ENCODE results near the gene OGFOD1. TPM values are rescaled to one million over a fixed set of nuclear protein-coding genes. Genes with fewer than 3 reads are reported as not detected.
A peak's percentile ranks its signal among the peaks of the same experiment; 100 is the strongest.

OGFOD1 gene
- total and polyA plus RNA-seq, 9 of the 15 experiments (the other 6 are each of a cell fraction or from before 2014, with no cell fraction given): 60.4 to 134 (median 85.8) TPM

DNA sequence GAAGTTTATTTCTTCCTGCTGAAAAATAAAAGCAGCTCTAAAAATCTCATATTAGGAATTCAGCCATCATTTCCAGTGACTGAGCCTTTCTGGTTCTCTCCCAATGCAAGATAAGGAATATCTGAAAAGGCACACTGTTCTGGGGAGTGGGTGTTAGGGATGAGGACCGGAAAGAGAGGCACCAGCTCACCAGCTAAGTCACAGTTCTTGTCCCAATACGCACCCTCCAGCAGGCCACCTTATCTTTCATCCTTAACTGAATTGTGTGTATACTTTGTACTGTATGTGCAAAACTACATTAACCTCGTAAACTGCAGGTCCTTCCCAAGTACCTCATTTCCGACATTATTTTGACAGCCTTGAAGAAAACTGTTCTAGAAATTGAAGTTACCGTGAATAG, 37.0 kb upstream of the OGFOD1 start (continued):
- TF ChIP-seq KAT7 (CRISPR knock-in tag; IDR thresholded peaks at IDR 0.05; ENCODE audit: borderline replicate concordance): no peak
- no peak for TF ChIP-seq CREBBP (IDR thresholded peaks at IDR 0.05; ENCODE audit: low read depth, low read length)
- TF ChIP-seq CREM (IDR thresholded peaks at IDR 0.05; ENCODE audit: low read depth): peak; percentile 52; the same call in 1 of the 2 replicates
- TF ChIP-seq ZNF79 (CRISPR knock-in tag; IDR thresholded peaks at IDR 0.05; ENCODE audit: low read depth): no peak
- peak; percentile 40; the same call in 1 of the 2 replicates for TF ChIP-seq STAT5A (IDR thresholded peaks at IDR 0.05; ENCODE audit: borderline replicate concordance, low read length)
- TF ChIP-seq, protein P1, sequence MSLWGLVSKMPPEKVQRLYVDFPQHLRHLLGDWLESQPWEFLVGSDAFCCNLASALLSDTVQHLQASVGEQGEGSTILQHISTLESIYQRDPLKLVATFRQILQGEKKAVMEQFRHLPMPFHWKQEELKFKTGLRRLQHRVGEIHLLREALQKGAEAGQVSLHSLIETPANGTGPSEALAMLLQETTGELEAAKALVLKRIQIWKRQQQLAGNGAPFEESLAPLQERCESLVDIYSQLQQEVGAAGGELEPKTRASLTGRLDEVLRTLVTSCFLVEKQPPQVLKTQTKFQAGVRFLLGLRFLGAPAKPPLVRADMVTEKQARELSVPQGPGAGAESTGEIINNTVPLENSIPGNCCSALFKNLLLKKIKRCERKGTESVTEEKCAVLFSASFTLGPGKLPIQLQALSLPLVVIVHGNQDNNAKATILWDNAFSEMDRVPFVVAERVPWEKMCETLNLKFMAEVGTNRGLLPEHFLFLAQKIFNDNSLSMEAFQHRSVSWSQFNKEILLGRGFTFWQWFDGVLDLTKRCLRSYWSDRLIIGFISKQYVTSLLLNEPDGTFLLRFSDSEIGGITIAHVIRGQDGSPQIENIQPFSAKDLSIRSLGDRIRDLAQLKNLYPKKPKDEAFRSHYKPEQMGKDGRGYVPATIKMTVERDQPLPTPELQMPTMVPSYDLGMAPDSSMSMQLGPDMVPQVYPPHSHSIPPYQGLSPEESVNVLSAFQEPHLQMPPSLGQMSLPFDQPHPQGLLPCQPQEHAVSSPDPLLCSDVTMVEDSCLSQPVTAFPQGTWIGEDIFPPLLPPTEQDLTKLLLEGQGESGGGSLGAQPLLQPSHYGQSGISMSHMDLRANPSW (CRISPR knock-in tag; IDR thresholded peaks at IDR 0.05): no peak
- TF ChIP-seq GATAD2A (IDR thresholded peaks at IDR 0.05): 0 out of 2 replicates have a peak, but pooled peaks have one; percentile 27
- peak; percentile 93; the same call in 1 of the 2 replicates for TF ChIP-seq EP300 (IDR thresholded peaks at IDR 0.05; ENCODE audit: low read length)
- TF ChIP-seq, protein P2, sequence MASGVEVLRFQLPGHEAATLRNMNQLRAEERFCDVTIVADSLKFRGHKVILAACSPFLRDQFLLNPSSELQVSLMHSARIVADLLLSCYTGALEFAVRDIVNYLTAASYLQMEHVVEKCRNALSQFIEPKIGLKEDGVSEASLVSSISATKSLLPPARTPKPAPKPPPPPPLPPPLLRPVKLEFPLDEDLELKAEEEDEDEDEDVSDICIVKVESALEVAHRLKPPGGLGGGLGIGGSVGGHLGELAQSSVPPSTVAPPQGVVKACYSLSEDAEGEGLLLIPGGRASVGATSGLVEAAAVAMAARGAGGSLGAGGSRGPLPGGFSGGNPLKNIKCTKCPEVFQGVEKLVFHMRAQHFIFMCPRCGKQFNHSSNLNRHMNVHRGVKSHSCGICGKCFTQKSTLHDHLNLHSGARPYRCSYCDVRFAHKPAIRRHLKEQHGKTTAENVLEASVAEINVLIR (CRISPR knock-in tag; IDR thresholded peaks at IDR 0.05): no peak
- peak; percentile 65; the same call in 1 of the 2 replicates for TF ChIP-seq KLF16 (IDR thresholded peaks at IDR 0.05)
- no peak for TF ChIP-seq RBBP5 (IDR thresholded peaks at IDR 0.05; ENCODE audit: borderline replicate concordance, insufficient read depth, low read length, poor library complexity, severe bottlenecking)
- no peak for TF ChIP-seq ZBTB8A (IDR thresholded peaks at IDR 0.05; ENCODE audit: partially characterized antibody)
- TF ChIP-seq CCNT2 (IDR thresholded peaks at IDR 0.05; ENCODE audit: borderline replicate concordance, extremely low read depth, insufficient read length, low read depth, low read length): peak; percentile 51
- 0 out of 4 replicates have a peak, but pooled peaks of 1 of the 2 experiments have one; percentile 25 for TF ChIP-seq ARNT (IDR thresholded peaks at IDR 0.05)
- no peak for TF ChIP-seq POLR2H (tag; IDR thresholded peaks at IDR 0.05; ENCODE audit: low read depth)
- TF ChIP-seq, protein P3, sequence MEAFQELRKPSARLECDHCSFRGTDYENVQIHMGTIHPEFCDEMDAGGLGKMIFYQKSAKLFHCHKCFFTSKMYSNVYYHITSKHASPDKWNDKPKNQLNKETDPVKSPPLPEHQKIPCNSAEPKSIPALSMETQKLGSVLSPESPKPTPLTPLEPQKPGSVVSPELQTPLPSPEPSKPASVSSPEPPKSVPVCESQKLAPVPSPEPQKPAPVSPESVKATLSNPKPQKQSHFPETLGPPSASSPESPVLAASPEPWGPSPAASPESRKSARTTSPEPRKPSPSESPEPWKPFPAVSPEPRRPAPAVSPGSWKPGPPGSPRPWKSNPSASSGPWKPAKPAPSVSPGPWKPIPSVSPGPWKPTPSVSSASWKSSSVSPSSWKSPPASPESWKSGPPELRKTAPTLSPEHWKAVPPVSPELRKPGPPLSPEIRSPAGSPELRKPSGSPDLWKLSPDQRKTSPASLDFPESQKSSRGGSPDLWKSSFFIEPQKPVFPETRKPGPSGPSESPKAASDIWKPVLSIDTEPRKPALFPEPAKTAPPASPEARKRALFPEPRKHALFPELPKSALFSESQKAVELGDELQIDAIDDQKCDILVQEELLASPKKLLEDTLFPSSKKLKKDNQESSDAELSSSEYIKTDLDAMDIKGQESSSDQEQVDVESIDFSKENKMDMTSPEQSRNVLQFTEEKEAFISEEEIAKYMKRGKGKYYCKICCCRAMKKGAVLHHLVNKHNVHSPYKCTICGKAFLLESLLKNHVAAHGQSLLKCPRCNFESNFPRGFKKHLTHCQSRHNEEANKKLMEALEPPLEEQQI (IDR thresholded peaks at IDR 0.05): no peak
- peak; percentile 41 for TF ChIP-seq NFE2 (IDR thresholded peaks at IDR 0.05; ENCODE audit: low read depth)
- no peak for TF ChIP-seq CBX8 (IDR thresholded peaks at IDR 0.05; ENCODE audit: borderline replicate concordance, extremely low read depth, low read depth, low read length, poor library complexity, severe bottlenecking)
- peak; percentile 27; the same call in 1 of the 2 replicates for TF ChIP-seq LEF1 (IDR thresholded peaks at IDR 0.05)
- TF ChIP-seq RAD21 (CRISPR knock-in tag; conservative IDR thresholded peaks at IDR 0.05 in 1 of 2, IDR thresholded peaks at IDR 0.05 in 1 of 2): no peak
- TF ChIP-seq MTA3 (IDR thresholded peaks at IDR 0.05; ENCODE audit: borderline replicate concordance): peak; percentile 39; the same call in 1 of the 2 replicates
- TF ChIP-seq KDM1A (IDR thresholded peaks at IDR 0.05): peak; percentile 81 to 82
- TF ChIP-seq ZC3H8 (IDR thresholded peaks at IDR 0.05): no peak
- TF ChIP-seq PHF8 (IDR thresholded peaks at IDR 0.05; ENCODE audit: borderline replicate concordance, low read length): no peak
